ENCODE measurements around the gene HOXA2. TPM values are rescaled to one million over a fixed set of nuclear protein-coding genes. Genes with fewer than 3 reads are reported as not detected.

Gene HOXA2
- polyA plus RNA-seq (2012; ENCODE audit: insufficient read depth, insufficient read length), result not detected

GRCh38 chr7:27102581-27103442 lies at the start of gene HOXA2:
TSS of gene HOXA2 (minus strand) at chr7:27102683. CDS start at chr7:27102500, 183 bp downstream.
- DNase-seq (ENCODE audit: low read depth, low spot score), result no peak
- no peak within 1 kb of the TSS for H3K4me3 ChIP-seq (ENCODE audit: low read length)

GRCh38 chr7:27151341-27151930 lies 49.0 kb upstream of the HOXA2 start:
- H3K4me3 ChIP-seq (ENCODE audit: low read length), result peak overlapping the region; percentile 83
- no peak for DNase-seq (ENCODE audit: low read depth, low spot score)

GRCh38 chr7:27150568-27151340 lies 48.3 kb upstream of the HOXA2 start:
- peak; percentile 65 for DNase-seq (ENCODE audit: low read depth, low spot score)

GRCh38 chr7:27149842-27150567 lies 47.5 kb upstream of the HOXA2 start:
- H3K4me3 ChIP-seq (ENCODE audit: low read length), result peak overlapping the region; percentile 83
- DNase-seq (ENCODE audit: low read depth, low spot score), result no peak

More at GRCh38 chr7:27150568-27151340, 48.3 kb upstream of the HOXA2 start:
- peak overlapping the region; percentile 83 for H3K4me3 ChIP-seq (ENCODE audit: low read length)

DNA sequence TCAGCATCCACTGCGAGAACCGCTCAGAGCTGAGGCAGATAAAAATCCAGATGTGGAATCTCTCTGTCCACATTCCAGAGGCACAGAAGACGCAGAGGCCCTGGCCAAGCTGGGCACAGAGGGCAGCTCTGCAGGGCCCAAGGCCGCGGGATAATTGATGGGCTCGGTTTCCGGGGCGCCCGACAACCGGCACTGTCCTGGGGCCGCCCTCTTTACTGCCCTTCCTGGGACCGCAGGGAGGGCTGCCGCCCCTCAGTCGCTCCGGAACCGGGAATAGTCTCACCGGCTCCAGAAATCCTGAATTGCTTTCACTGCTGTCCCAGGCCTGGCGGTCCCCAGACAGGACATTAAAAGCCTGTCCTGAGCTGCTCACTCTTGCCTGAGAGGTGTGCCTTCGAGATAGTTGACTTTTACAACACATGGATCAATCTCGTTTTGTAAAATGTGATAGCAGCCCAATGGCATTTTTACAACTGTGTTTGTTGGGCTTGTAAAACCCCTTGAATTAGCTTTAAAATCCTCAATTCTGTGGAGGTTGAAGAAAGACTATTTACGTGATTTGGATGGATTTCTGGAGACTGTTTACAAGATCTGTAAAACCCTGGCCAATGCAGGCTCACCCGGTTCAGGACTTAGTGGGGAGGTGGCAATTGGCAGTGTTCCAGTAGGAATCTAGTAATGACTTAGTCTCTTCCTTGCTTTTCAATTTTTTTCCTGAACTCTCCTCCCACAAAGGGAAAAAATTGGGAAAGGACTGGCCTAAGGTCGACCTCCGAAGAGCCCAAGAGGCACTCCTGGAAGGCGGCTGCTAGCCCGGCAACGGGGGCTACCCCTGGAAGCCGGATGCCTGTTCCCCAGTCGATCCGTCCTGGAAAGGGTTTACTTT lies 46.5 kb upstream of the HOXA2 start:
- no peak for DNase-seq (ENCODE audit: low read depth, low spot score)
- H3K4me3 ChIP-seq (ENCODE audit: low read length), result no peak overlapping the region

GRCh38 chr7:27148031-27148755 lies 45.7 kb upstream of the HOXA2 start:
- DNase-seq (ENCODE audit: low read depth, low spot score), result no peak
- no peak overlapping the region for H3K4me3 ChIP-seq (ENCODE audit: low read length)

- no peak within 1 kb of the TSS for H3K4me3 ChIP-seq (ENCODE audit: low read length)
- DNase-seq (ENCODE audit: low read depth, low spot score), result no peak
Observed at GRCh38 chr7:27147199-27148030, 44.9 kb upstream of the HOXA2 start, which contains the start of gene HOXA6. TSS of gene HOXA6 (minus strand) at chr7:27147774. CDS start at chr7:27147749, 25 bp downstream.

DNA sequence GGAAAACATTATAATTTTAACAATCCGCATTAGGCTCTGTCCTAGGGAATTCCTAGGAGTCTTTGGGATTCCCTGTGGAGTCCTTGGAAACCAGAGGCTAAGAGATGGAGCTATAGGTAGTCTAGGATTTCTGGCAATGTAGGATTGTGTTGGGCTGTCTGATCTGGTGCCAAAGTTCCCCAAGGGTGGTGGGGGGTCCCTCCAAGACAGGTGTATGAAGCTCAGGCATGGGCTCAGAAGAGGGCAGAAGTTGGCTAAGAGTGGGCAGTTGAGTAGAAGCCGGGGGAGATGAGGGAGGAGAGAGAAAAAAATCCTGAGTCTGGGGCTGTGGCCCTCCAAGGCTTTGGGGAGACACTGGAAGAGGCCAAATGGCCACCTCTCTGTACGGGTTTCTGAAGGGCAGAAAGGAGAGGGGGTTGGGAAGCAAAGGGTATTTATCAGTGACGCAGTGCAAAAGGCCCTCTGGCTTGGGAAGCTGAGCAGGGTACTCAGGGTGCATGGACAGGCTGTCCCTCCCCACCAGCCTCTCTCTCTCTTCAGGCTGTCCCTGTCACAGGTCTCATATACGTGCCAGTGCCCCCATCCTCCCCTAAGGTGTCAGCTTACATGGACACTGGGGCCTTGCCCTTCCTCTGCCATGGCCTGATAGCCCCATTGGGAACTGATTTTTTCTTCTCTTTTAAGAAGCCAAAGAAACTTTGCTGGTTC lies 44.2 kb upstream of the HOXA2 start:
- H3K4me3 ChIP-seq (ENCODE audit: low read length), result no peak overlapping the region
- DNase-seq (ENCODE audit: low read depth, low spot score), result no peak

DNA sequence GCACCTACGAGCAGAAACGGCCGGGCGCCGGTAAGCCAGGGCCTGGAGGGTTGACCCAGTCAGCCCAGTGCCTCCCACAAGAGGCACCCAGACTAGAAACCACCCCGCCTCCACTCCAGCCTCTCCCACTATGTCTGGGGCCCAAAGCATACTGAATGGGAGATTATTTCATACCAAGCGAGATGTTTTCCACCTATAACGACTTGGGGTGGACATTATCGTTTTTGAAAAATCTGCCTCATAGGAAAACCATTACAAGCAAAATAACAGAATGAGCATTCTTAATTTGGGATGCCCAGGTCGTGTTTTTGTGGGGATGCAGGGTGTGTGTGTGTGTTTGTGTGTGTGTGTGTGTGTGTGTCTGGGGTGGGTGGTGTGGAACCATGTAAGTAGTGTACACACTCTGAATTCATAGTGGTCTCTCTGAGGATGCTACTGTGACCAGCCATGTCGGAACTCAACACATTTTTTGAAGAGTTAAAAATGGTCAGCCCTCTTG lies 43.5 kb upstream of the HOXA2 start:
- no peak for DNase-seq (ENCODE audit: low read depth, low spot score)
- H3K4me3 ChIP-seq (ENCODE audit: low read length), result no peak overlapping the region

- H3K4me3 ChIP-seq (ENCODE audit: low read length), result no peak overlapping the region
- no peak for DNase-seq (ENCODE audit: low read depth, low spot score)
Observed at GRCh38 chr7:27145165-27145913, 42.9 kb upstream of the HOXA2 start.

- H3K4me3 ChIP-seq (ENCODE audit: low read length), result no peak overlapping the region
- no peak for DNase-seq (ENCODE audit: low read depth, low spot score)
Observed at GRCh38 chr7:27144781-27145164, 42.3 kb upstream of the HOXA2 start.

DNA sequence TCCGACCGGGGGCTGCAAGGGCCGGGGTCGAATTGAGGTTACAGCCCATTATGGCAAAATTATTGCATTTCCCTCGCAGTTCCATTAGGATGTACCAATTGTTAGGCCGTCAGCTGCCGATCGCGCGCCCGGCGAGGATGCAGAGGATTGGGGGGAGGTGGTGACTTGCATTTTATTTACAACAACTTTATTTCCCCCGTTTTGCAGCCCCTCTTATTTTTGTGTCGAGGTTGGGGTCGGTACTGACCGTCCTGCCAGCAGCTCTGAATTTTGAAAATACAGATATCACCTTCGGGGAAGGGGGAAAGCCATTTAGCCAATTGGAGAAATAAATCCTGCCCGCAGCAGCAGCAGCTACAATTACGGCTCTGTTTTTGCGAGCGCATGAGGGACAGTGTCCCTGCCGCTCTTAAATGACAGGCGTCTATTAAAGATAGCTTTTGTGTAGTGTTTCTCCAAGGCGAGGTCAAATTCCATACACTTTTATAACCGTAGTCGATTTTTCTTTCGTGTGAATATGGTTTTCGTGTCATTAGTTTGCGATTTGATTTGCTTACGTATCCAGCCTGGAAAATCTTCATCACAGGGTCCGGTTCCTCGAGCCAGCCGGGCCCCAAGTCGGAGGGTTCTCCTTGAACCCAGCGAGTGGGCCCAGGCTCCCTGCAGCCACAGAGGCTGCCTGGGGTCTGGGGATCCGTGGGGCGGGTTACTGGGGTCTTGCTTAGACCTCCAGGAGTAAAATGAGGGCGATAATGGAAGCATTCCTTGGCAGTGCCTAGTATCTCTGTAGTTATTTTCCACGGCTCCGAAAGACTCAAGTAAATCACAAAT lies 41.7 kb upstream of the HOXA2 start:
- DNase-seq (ENCODE audit: low read depth, low spot score), result no peak
- H3K4me3 ChIP-seq (ENCODE audit: low read length), result no peak overlapping the region

GRCh38 chr7:27143023-27143949 lies 40.8 kb upstream of the HOXA2 start, which contains the start of gene HOXA5:
TSS of gene HOXA5 (minus strand) at chr7:27143681. CDS start at chr7:27143607, 74 bp downstream.
- H3K4me3 ChIP-seq (ENCODE audit: low read length), result no peak within 1 kb of the TSS
- DNase-seq (ENCODE audit: low read depth, low spot score), result no peak

Measured in Jurkat, Clone E6-1 (cell line).